SW480 (cell line): Measurements from ENCODE around the gene PRKCA.
"Not testable (repeated sequence)": the region's sequence is repeated elsewhere in the genome, so short reads cannot be mapped to it uniquely, and the experiment has no call there.

Experiments used
- DNase-seq: peaks from one replicate; pipeline ENCODE4 v3.0.0-alpha.2; 2016; ENCODE audit warnings: low spot score

Gene PRKCA

GRCh38 chr17:66578781-66579489 lies 276.5 kb downstream of the PRKCA start:
- DNase-seq: no peak

- DNase-seq: no peak
Observed at GRCh38 chr17:66579556-66579955, 277.1 kb downstream of the PRKCA start.

- no peak for DNase-seq
Observed at GRCh38 chr17:66580184-66580955, 278.0 kb downstream of the PRKCA start.

- no peak for DNase-seq
Observed at GRCh38 chr17:66580956-66581391, 278.6 kb downstream of the PRKCA start.

- DNase-seq: no peak
Observed at GRCh38 chr17:66582373-66583111, 280.1 kb downstream of the PRKCA start.

- no peak for DNase-seq
Observed at GRCh38 chr17:66583112-66583748, 280.8 kb downstream of the PRKCA start.

GRCh38 chr17:66584927-66585326 lies 282.5 kb downstream of the PRKCA start:
- no peak for DNase-seq

- DNase-seq: no peak
Observed at GRCh38 chr17:66585472-66585871, 283.1 kb downstream of the PRKCA start.

GRCh38 chr17:66589892-66590291 lies 287.5 kb downstream of the PRKCA start:
- DNase-seq: no peak

- DNase-seq: no peak
Observed at GRCh38 chr17:66593116-66593515, 290.7 kb downstream of the PRKCA start.

GRCh38 chr17:66595893-66596292 lies 293.5 kb downstream of the PRKCA start:
- no peak for DNase-seq

- no peak for DNase-seq
Observed at GRCh38 chr17:66602659-66603384, 300.4 kb downstream of the PRKCA start.

- DNase-seq: no peak
Observed at GRCh38 chr17:66604376-66604775, 302.0 kb downstream of the PRKCA start.

GRCh38 chr17:66605541-66605940 lies 303.1 kb downstream of the PRKCA start:
- DNase-seq: no peak

- no peak for DNase-seq
Observed at GRCh38 chr17:66610361-66611133, 308.1 kb downstream of the PRKCA start.

- DNase-seq: no peak
Observed at GRCh38 chr17:66611397-66611796, 309.0 kb downstream of the PRKCA start.

GRCh38 chr17:66612993-66613392 lies 310.6 kb downstream of the PRKCA start:
- DNase-seq: no peak

- DNase-seq: no peak
Observed at GRCh38 chr17:66614469-66614868, 312.1 kb downstream of the PRKCA start.

- no peak for DNase-seq
Observed at GRCh38 chr17:66619206-66619605, 316.8 kb downstream of the PRKCA start.

- DNase-seq: no peak
Observed at GRCh38 chr17:66620528-66620927, 318.1 kb downstream of the PRKCA start.

- not testable (repeated sequence) for DNase-seq
Observed at GRCh38 chr17:66624630-66625029, 322.2 kb downstream of the PRKCA start.
